Measurements from ENCODE around the gene PCYT2. TPM values are rescaled to one million over a fixed set of nuclear protein-coding genes. Genes with fewer than 3 reads are reported as not detected.

The PCYT2 gene
- total and polyA plus RNA-seq, 9 of the 15 experiments (the other 6 are each of a cell fraction or from before 2014, with no cell fraction given), result 0.92 to 134 (median 82.5) TPM

GRCh38 chr17:81916234-81917001 lies 5.2 kb upstream of the PCYT2 start (continued):
- peak in 1 of 2 experiments; percentile 49 for TF ChIP-seq E2F6 (IDR thresholded peaks at IDR 0.05; ENCODE audit: borderline replicate concordance in 1 of 2, extremely low read depth in 1 of 2, insufficient read depth in 1 of 2, insufficient read length in 1 of 2, low read depth in 1 of 2, low read length in 1 of 2, poor library complexity in 1 of 2, severe bottlenecking in 1 of 2)
- TF ChIP-seq SMARCC2 (IDR thresholded peaks at IDR 0.05; ENCODE audit: low read depth), result no peak
- TF ChIP-seq RUNX1 (IDR thresholded peaks at IDR 0.05; ENCODE audit: low read depth), result no peak
- peak; percentile 63 to 79; a peak in 3 of 4 replicates for TF ChIP-seq MNT (conservative IDR thresholded peaks at IDR 0.05)
- TF ChIP-seq TOE1 (IDR thresholded peaks at IDR 0.05; ENCODE audit: borderline replicate concordance), result peak; percentile 88
- TF ChIP-seq TOE1 (CRISPR knock-in tag; IDR thresholded peaks at IDR 0.05; ENCODE audit: borderline replicate concordance, low read depth), result no peak
- TF ChIP-seq MEF2A (IDR thresholded peaks at IDR 0.05; ENCODE audit: control insufficient read depth, low read depth, low read length), result no peak
- 0 out of 2 replicates have a peak, but pooled peaks have one; percentile 26 for TF ChIP-seq ZFX (CRISPR knock-in tag; IDR thresholded peaks at IDR 0.05)
